GM12878 (cell line): Measurements from ENCODE around the gene INPP4B.

ENCODE experiments used
- CTCF ChIP-seq, 3 experiments: IDR thresholded peaks in 2 of 3; conservative IDR thresholded peaks in 1 of 3; 2 replicates each; pipeline ENCODE4 v1.5.1; 2011; ENCODE audit warnings: low read depth in 3 of 3, low read length in 3 of 3, mild to moderate bottlenecking in 3 of 3, control low read depth in 2 of 3, moderate library complexity in 2 of 3, inconsistent platforms in 1 of 3, mixed read lengths in 1 of 3; ENCODE audit not compliant: control insufficient read depth in 2 of 3, insufficient read depth in 1 of 3; ENCODE audit errors: extremely low read depth in 1 of 3
- POLR2AphosphoS5 ChIP-seq: IDR thresholded peaks from 2 replicates; pipeline ENCODE4 v1.6.1; 2011; ENCODE audit warnings: mild to moderate bottlenecking, low read length, inconsistent platforms
- ZBED1 ChIP-seq: IDR thresholded peaks from 2 replicates; pipeline ENCODE4 v1.6.1; 2016; ENCODE audit warnings: borderline replicate concordance

- no peak for TF ChIP-seq POLR2AphosphoS5
- TF ChIP-seq CTCF (IDR thresholded peaks at IDR 0.05 in 2 of 3, conservative IDR thresholded peaks at IDR 0.05 in 1 of 3; ENCODE audit: control insufficient read depth in 2 of 3, extremely low read depth in 1 of 3, insufficient read depth in 1 of 3, low read depth in 3 of 3, low read length in 3 of 3) = no peak
- no peak for TF ChIP-seq ZBED1
Observed at GRCh38 chr4:142098380-142098779, 747.7 kb downstream of the INPP4B start.
